Caco-2 (cell line): ENCODE results near the gene AEBP2. TPM values are rescaled to one million over a fixed set of nuclear protein-coding genes. Genes with fewer than 3 reads are reported as not detected.

Experiments used
- BruUV-seq: library from RNA; stranded (reverse); fragments of 400-500 nt; replicated peaks from 2 replicates; lab custom pipeline; 2021; lab: Mats Ljungman, UMichigan
- CTCF ChIA-PET: fragments of 300-600 bp; sonication (Branson Sonifier 250); formaldehyde crosslinking; loops from one replicate; lab custom pipeline; 2022; ENCODE audit warnings: antibody characterized with exemption; lab: Charles Lee
- POLR2A ChIA-PET: fragments of 300-600 bp; sonication (Branson Sonifier 250); formaldehyde crosslinking; loops from one replicate; lab custom pipeline; 2022; ENCODE audit warnings: antibody characterized with exemption; lab: Charles Lee
- DNase-seq, 2 experiments: peaks; one replicate each; pipeline versions ENCODE4 v3.0.0 to v3.0.0-alpha.2; 2020 to 2022
- H3K27me3 ChIP-seq: replicated peaks from 2 replicates; pipeline ENCODE4 v1.6.0; 2011; ENCODE audit warnings: low read length; ENCODE audit not compliant: control insufficient read depth, insufficient read depth
- H3K36me3 ChIP-seq: 2 replicates; pipeline ENCODE4 v1.5.1; 2011; ENCODE audit warnings: low read length; ENCODE audit not compliant: control insufficient read depth, insufficient read depth
- H3K4me1 ChIP-seq: fragments of 250-450 bp; sonication (Bioruptor Pico); 2 replicates; pipeline ENCODE4 v1.5.1; 2020; ENCODE audit warnings: mild to moderate bottlenecking
- H3K4me3 ChIP-seq: 2 replicates; pipeline ENCODE4 v1.5.1; 2011; ENCODE audit warnings: low read depth, mild to moderate bottlenecking, control low read depth, low read length
- H3K9me3 ChIP-seq: fragments of 250-450 bp; sonication (Bioruptor Pico); 2 replicates; pipeline ENCODE4 v1.5.1; 2020; ENCODE audit warnings: mild to moderate bottlenecking, moderate library complexity
- H3K27ac Mint-ChIP-seq: one replicate; pipeline ENCODE4 v1.8.0; 2022; ENCODE audit warnings: mixed read lengths; ENCODE audit not compliant: unreplicated experiment
- H3K27me3 Mint-ChIP-seq: one replicate; pipeline ENCODE4 v1.8.0; 2022; ENCODE audit warnings: mixed read lengths; ENCODE audit not compliant: insufficient read depth, unreplicated experiment
- H3K36me3 Mint-ChIP-seq: one replicate; pipeline ENCODE4 v1.8.0; 2022; ENCODE audit warnings: mild to moderate bottlenecking, mixed read lengths; ENCODE audit not compliant: insufficient read depth, unreplicated experiment
- H3K4me1 Mint-ChIP-seq: one replicate; pipeline ENCODE4 v1.8.0; 2022; ENCODE audit warnings: low read depth, mixed read lengths; ENCODE audit not compliant: unreplicated experiment
- H3K4me3 Mint-ChIP-seq: one replicate; pipeline ENCODE4 v1.8.0; 2022; ENCODE audit warnings: mild to moderate bottlenecking, moderate library complexity, mixed read lengths; ENCODE audit not compliant: unreplicated experiment
- H3K9me3 Mint-ChIP-seq: one replicate; pipeline ENCODE4 v1.8.0; 2022; ENCODE audit warnings: mixed read lengths; ENCODE audit not compliant: unreplicated experiment
- intact Hi-C: fragments of 100-400 bp; cut with micrococcal nuclease; formaldehyde crosslinking; loops from one replicate; pipeline ENCODE4 v1.10.0; 2022; ENCODE audit not compliant: unreplicated experiment
- total RNA-seq: library from RNA; stranded (reverse); gene quantifications from 2 replicates; pipeline ENCODE4 v1.2.3, GENCODE V29; 2022
- TF ChIP-seq, protein P1 (sequence below), 2 experiments: fragments of 200-600 bp in 1 of 2; IDR thresholded peaks; 1 replicate in 1 of 2; 2 replicates in 1 of 2; pipeline versions ENCODE4 v1.5.1 to v1.8.0; 2011 to 2022; ENCODE audit warnings: antibody characterized with exemption in 1 of 2, control low read depth in 1 of 2, inconsistent platforms in 1 of 2, low read depth in 1 of 2, low read length in 1 of 2, mild to moderate bottlenecking in 1 of 2, moderate library complexity in 1 of 2; ENCODE audit not compliant: insufficient read depth in 1 of 2, severe bottlenecking in 1 of 2, unreplicated experiment in 1 of 2

The AEBP2 gene
- total RNA-seq, 1 experiment from 2014 or later = 68.0 TPM

DNA sequence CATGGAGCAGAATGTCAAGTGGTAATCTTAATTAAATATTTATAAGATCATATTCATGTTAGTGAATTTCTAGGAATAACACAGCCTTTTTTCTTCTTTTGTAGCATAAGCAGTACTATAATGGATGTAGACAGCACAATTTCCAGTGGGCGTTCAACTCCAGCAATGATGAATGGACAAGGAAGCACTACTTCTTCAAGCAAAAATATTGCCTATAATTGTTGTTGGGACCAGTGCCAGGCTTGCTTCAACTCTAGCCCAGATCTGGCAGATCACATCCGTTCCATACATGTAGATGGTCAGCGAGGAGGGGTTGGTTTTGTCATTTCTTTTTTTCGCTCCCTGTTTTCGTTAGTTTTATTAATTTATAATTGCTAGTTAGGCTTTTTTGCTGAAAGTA, 23.1 kb downstream of the AEBP2 start:
- Mint-ChIP-seq H3K36me3 (peaks cover 52% of the 10 kb centered on the region), H3K9me3 (no peaks in the 10 kb centered on the region), H3K4me3 (no peak overlapping the region), H3K27ac (no peak overlapping the region), H3K27me3 (no peaks in the 10 kb centered on the region), H3K4me1 (no peaks in the 10 kb centered on the region)
- CTCF ChIA-PET = no interaction called here
- POLR2A ChIA-PET = no interaction called here
- Histone ChIP-seq H3K36me3 (peaks cover 2% of the 10 kb centered on the region; the same call in 1 of the 2 replicates), H3K4me3 (no peak overlapping the region), H3K27me3 (no peaks in the 10 kb centered on the region), H3K4me1 (no peaks in the 10 kb centered on the region), H3K9me3 (no peaks in the 10 kb centered on the region)
- intact Hi-C loops = no loop called here
- TF ChIP-seq, protein P1, sequence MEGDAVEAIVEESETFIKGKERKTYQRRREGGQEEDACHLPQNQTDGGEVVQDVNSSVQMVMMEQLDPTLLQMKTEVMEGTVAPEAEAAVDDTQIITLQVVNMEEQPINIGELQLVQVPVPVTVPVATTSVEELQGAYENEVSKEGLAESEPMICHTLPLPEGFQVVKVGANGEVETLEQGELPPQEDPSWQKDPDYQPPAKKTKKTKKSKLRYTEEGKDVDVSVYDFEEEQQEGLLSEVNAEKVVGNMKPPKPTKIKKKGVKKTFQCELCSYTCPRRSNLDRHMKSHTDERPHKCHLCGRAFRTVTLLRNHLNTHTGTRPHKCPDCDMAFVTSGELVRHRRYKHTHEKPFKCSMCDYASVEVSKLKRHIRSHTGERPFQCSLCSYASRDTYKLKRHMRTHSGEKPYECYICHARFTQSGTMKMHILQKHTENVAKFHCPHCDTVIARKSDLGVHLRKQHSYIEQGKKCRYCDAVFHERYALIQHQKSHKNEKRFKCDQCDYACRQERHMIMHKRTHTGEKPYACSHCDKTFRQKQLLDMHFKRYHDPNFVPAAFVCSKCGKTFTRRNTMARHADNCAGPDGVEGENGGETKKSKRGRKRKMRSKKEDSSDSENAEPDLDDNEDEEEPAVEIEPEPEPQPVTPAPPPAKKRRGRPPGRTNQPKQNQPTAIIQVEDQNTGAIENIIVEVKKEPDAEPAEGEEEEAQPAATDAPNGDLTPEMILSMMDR (IDR thresholded peaks at IDR 0.05; ENCODE audit: insufficient read depth in 1 of 2, low read depth in 1 of 2, low read length in 1 of 2, severe bottlenecking in 1 of 2, unreplicated experiment in 1 of 2) = no peak
- DNase-seq = no peak
- no TSS peak for BruUV-seq

DNA sequence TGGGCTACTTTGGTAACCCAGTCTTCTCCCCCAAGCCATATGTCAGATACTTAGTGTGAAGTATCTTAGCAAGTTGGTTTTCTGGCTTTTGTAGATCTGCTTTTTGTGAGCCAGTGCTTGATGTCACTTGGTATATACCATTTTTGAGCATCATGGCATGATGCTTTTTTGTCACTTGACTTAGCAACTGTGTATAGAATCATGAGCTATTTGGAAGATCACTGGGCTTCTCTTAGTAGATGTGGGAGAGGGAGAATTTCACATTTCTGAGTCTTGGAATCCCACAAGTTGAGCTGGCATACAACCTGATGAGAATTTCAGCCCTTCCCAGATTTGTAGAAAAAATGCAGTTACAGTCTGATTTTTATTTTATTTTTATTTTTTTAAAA, 24.9 kb downstream of the AEBP2 start:
- Histone ChIP-seq H3K4me3 (no peak overlapping the region), H3K4me1 (no peaks in the 10 kb centered on the region), H3K9me3 (no peaks in the 10 kb centered on the region), H3K36me3 (peaks cover 2% of the 10 kb centered on the region; the same call in 1 of the 2 replicates), H3K27me3 (no peaks in the 10 kb centered on the region)
- no peaks in the 10 kb centered on the region for H3K4me1 Mint-ChIP-seq
- POLR2A ChIA-PET = no interaction called here
- CTCF ChIA-PET = no interaction called here
- peaks cover 64% of the 10 kb centered on the region for H3K36me3 Mint-ChIP-seq
- DNase-seq = no peak
- intact Hi-C loops = no loop called here
- H3K27ac Mint-ChIP-seq = no peak overlapping the region
- H3K9me3 Mint-ChIP-seq = no peaks in the 10 kb centered on the region
- TF ChIP-seq, protein P1 (IDR thresholded peaks at IDR 0.05; ENCODE audit: insufficient read depth in 1 of 2, low read depth in 1 of 2, low read length in 1 of 2, severe bottlenecking in 1 of 2, unreplicated experiment in 1 of 2) = no peak
- no peaks in the 10 kb centered on the region for H3K27me3 Mint-ChIP-seq
- H3K4me3 Mint-ChIP-seq = no peak overlapping the region
- no TSS peak for BruUV-seq

DNA sequence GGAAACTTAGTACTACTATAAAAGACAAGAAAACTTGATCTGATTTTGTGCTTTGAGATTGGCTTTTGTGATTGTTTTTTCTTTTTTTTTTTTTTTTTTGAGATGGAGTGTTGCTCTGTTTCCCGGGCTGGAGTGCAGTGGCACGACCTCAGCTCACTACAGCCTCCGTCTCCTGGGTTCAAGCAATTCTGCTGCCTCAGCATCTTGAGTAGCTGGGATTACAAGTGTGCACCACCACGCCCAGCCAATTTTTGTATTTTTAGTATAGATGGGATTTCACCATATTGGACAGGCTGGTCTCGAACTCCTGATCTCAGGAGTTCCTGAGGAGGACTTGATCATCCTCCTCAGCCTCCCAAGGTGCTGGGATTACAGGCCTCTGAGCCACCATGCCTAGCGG, 26.4 kb downstream of the AEBP2 start:
- no peaks in the 10 kb centered on the region for H3K27me3 ChIP-seq
- TF ChIP-seq, protein P1 (IDR thresholded peaks at IDR 0.05; ENCODE audit: insufficient read depth in 1 of 2, low read depth in 1 of 2, low read length in 1 of 2, severe bottlenecking in 1 of 2, unreplicated experiment in 1 of 2) = no peak
- DNase-seq = no peak
- H3K36me3 ChIP-seq = no peaks in the 10 kb centered on the region; the same call in 1 of the 2 replicates
- CTCF ChIA-PET = no interaction called here
- BruUV-seq = no TSS peak
- intact Hi-C loops = no loop called here
- Mint-ChIP-seq H3K9me3 (no peaks in the 10 kb centered on the region), H3K27ac (no peak overlapping the region), H3K27me3 (no peaks in the 10 kb centered on the region), H3K4me1 (no peaks in the 10 kb centered on the region), H3K36me3 (peaks cover 78% of the 10 kb centered on the region), H3K4me3 (no peak overlapping the region)
- H3K4me3 ChIP-seq = no peak overlapping the region
- POLR2A ChIA-PET = no interaction called here
- H3K4me1 ChIP-seq = no peaks in the 10 kb centered on the region
- no peaks in the 10 kb centered on the region for H3K9me3 ChIP-seq
